GM18508 (cell line): Measurements from ENCODE around the gene BBS10.
"Not testable (repeated sequence)": the region's sequence is repeated elsewhere in the genome, so short reads cannot be mapped to it uniquely, and the experiment has no call there.

Experiments used
- ATAC-seq: cut with Tn5 transposase; IDR thresholded peaks from one replicate; pipeline ENCODE4 v1.9.1; 2021; ENCODE audit warnings: moderate number of reproducible peaks; ENCODE audit not compliant: insufficient read depth, unreplicated experiment

The BBS10 gene

DNA sequence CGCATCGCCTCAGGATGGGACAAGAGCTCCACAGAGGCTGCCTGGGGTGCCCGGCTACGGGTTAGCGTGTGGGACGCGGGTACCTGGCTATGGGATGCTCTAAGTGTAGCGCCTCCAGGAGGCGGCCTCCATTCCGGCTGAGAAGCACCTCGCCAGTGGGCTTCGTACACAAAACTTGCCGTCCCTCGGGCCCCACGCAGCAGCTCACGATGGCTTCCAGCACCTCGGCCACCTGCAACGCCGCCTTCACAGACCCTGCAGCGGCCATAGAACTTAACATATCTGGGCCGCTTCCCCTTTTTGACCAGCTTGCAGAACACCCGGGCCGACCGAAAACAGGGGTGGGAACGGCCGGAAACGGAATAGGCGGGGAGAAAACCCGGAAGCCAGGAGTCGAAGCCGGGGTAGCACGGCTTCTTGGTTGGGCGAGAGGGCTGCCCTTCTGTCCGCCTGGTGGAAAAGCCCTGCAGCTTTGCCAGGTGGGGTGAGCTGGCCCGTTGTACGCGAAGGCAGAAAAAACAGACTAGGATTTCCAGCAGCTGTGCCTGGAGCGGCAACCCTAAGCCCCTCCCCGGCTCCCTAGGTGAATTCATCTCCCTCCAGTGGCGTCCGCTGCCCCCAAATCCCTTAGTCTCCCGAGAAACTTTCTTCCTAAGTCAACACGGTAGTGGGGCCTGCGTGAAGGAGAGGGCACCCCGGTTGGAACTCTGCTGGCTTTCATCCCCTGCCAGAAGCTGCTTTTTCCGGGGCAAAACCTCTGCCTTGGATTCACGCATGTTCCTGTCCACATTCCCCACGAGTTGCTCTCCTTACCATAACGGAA, at the start of gene BBS10:
BBS10 (minus strand) TSS at position 337 of the 823 bp plus-strand sequence; CDS start at position 280, 57 bp downstream.
- ATAC-seq = peak; percentile 90

DNA sequence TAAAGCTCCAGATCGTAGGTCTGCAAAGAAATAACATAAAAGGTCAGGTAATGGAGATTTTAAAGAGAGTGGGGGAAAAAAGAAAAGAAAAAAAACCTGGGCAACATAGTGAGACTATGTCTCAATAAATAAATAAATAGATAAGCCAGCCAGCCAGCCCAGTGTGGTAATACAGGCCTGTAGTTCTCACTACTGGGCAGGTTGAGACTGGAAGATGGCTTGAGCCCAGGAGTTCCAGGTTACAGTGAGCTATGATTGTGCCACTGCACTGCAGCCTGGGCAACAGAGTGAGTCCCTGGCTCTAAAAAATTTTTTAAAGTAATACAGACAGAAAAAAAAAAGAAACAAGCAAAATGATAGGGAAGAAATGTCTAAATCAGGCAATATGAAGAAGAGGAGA, 43.2 kb upstream of the BBS10 start:
- ATAC-seq = no peak

DNA sequence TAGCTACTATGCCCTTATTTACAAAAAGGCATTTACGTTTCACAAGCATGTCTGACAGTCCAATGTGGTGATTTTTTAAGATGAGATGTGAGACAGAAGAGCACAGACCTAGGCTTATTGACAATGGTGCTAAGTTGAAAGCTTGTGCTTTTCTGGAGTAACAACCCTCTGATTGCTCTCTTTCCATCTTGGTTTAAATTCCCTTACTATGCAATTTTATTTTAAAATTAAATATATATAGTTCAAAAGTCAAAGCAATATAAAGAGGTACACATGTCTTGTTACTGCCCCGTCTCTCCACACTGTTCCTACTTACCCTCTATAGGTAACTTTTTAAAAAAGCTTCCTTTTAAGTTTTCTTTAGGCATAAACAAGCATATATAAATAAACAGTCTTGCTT, 39.4 kb upstream of the BBS10 start:
- ATAC-seq = no peak

DNA sequence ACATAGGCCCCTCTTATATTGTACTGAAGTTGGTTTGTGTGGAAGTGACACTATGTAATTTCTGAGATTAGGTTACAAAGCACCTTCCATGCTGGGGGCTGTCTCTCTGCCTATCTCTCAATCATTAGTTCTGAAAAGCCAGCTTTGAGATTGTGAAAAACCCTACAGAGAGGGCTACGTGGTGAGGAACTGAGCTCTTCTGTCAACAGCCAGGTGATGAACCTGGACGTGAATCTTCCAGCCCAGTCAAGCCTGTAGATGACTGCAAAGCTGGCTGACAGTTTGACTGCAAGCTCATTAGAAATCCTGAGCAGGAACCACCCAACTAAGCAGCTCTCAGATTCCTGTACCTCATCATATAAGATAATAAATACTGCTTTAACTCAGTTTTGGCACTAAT, 36.3 kb upstream of the BBS10 start:
- no peak for ATAC-seq

DNA sequence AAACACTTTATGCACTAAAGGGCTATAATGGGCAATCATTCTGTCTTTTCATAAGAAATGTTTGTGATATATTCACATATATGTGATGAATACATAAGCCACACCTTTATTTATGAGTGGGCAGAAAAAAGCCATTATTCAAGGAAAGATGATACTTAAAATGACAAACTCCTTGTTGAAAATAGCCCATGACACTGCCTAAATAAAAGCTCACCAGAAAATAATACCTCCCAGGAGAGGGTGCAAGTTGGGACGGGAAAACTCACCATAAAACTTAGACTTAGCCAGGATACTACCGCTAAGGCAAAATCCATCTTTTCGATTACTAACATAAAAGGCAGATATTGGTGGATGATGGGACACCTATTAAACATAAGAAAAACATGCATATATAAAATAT, 35.8 kb upstream of the BBS10 start:
- no peak for ATAC-seq

DNA sequence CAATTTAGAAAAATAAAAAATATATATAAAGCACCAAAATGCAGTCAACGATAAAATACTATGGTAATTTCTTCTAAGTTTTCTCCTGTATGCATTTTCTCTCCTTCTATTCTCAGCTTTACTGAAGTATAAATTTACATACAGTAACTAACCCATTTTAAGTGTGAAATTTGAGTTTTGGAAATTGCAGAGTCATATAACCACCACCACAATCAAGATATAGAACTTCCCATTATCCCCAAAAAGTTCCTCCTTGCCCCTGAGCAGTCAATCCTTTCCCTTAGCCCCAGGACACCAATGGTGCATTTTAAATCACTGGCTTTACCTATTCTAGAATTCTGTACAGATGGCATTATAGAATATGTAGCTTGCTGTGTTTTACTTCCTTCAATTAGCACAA, 31.0 kb upstream of the BBS10 start:
- no peak for ATAC-seq

DNA sequence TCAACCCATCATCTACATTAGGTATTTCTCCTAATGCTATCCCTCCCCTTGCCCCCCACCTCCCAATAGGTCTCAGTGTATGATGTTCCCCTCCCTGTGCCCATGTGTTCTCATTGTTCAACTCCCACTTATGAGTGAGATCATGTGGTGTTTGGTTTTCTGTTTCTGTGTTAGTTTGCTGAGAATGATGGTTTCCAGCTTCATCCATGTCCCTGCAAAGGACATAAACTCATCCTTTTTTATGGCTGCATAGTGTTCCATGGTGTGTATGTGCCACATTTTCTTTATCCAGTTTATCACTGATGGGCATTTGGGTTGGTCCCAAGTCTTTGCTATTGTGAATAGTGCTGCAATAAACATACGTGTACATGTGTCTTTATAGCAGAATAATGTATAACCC, 28.7 kb upstream of the BBS10 start:
- ATAC-seq = not testable (repeated sequence)

DNA sequence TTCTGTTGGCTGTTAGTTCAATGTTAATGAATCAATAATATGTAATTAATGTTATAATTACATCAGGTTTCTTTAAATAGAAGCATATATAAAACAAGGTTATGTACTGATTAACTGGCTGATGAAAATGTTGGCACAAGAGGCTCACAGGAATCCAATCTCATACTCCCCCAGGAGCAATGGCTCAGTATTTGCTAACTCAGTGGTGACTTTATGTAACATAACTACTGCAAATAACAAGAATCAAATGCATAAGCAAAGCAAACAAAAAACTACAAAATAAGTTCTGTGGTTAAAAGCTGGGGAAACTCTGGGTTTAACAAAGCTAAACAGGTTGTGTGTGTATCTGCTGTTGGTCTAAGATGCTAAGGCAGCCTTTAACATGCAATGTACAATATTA, 27.7 kb upstream of the BBS10 start:
- ATAC-seq = no peak

DNA sequence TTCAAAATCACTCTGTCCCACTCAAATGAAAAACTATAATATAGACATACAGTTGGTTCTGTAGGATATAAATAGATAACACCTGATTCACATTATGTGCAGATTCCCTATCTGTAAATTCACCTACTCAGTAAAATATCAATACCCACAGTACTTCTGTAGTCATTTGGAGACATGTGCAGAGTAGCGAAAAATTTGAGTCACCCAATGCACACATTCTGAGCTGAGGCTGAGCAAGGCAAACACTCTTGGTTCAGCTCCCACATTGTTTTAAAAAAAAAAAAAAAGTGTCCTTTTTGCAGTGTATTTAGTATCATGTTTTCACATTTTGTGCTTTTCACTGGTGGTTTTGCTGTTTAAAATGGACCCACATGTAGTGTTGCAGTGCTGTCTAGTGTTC, 27.3 kb upstream of the BBS10 start:
- no peak for ATAC-seq

DNA sequence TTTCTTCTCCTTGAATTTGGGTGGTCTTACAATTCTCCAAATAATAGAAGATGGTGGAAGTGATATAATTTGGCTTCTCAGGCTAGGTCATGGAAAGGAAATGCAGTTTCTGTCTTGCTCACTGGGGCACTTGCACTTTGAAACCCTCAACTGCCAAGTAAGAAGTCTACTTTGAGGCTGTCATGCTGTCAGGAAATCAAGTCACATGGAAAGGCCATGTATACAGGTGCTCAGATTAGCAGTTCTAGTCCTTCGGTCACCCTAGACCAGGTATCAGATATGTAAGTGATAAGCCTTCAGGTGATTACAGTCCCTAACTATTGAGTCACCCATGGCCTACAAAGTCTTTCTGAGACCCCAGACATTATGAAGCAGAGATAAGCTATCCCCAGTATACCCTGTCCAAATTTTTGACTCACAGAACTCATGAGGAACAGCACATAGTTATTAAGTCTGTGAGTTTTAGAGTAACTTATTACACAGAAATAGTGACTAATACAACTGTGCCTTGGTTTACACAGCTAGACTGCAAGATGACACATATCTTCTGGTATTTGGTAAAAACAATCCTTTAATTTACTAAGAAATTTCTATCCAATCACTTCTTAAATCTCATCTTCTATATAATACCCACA, 26.3 kb upstream of the BBS10 start:
- no peak for ATAC-seq

DNA sequence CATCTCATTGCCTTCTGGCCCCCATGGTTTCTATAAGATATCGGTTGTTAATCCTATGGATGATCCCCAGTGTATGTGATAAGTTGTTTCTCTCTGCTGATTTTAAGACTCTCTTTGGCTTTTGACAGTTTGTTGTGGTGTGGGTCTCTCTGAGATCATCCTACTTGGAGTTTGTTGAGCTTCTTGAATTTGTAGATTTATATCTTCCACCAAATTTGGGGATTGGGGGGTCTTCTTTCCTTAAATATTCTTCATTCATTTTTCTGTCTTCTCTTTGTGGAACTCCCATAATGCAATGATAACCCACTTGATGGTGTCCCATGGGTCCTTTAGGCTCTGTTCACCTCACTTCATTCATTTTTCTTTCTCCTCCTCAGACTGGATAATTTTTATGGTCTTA, 20.0 kb upstream of the BBS10 start:
- ATAC-seq = no peak

DNA sequence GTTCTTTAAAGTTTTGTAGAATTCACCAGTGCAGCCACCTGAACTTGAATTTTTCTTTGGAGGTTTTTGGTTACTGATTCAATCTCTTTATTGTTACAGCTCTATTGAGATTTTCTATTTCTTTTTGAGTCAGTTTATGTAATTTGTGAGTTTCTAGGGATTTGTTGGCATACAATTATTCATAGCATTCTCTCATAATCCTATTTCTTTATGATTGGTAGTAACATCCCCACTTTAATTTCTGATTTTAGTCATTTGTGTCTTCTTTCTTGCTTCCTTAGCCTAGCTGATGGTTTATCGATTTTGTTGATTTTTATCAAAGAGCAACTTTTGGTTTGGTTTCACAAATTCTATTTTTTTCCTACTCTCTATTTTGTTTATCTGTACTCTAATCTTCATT, 17.9 kb upstream of the BBS10 start:
- no peak for ATAC-seq

DNA sequence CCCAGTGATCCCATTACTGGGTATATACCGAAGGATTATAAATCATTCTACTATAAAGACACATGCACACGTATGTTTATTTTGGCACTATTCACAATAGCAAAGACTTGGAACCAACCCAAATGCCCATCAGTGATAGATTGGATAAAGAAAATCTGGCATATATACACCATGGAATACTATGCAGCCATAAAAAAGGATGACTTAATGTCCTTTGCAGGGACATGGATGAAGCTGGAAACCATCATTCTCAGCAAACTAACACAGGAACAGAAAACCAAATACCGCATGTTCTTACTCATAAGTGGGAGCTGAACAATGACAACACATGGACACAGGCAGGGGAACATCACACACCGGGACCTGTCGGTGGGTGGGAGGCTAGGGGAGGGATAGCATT, 15.9 kb upstream of the BBS10 start:
- ATAC-seq = not testable (repeated sequence)

DNA sequence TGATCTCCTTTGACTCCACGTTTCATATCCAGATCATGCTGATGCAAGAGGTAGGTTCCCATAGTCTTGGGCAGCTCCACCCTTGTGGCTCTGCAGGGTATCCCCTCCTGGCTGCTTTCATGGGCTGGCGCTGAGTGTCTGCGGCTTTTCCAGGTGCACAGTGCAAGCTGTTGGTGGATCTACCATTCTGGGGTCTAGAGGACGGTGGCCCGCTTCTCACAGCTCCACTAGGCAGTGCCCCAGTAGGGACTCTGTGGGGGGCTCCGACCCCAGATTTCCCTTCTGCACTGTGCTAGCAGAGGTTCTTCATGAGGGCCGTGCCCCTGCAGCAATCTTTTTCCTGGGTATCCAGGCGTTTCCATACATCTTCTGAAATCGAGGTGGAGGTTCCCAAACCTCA, 12.1 kb upstream of the BBS10 start:
- ATAC-seq = no peak

DNA sequence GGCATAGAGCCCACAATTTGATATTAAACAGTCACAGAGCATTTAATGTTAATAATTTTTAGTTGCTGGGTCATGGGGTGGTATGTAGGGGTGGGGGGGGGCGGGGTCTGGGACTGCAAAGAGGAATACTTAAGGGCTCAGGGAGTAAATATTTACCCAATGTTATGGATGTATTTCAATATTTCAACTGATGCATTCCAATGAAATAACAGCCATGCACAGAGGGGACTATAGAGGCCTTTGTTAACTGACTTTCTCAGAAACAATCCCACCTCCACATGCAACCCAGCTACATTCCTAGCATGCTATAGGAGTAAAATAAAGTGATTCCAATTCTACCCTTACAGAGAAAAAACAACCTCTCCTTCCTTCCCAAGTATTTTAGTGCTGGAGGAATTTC, 7.9 kb upstream of the BBS10 start:
- no peak for ATAC-seq

DNA sequence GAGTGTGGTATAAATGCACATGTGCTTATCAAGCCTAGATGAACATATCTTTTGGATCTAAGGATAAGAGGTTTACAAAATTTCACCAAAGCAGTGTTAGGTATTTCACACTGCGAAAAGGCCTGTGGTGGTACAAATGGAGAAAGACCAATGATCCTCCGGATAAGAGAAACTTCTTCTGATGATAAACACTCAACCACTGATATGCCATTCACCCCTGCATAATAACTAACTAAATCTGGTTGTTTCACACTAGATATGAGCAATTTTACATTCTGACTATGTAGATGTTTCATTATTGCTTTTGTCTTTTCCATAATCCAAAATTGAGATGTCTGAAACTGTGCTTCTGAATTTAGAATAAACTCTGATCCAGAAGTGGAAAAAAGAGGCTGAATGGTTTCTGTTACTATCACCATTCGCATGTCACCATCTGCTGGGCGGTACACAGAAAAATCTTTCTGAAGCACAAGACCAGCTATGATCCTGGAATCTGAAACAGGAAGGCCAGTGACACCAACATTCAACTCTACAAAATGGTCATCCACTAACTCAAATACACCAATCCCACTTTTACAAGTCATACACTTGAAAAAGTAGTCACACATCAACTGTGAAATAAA, 1.3 kb downstream of the BBS10 start:
- no peak for ATAC-seq

DNA sequence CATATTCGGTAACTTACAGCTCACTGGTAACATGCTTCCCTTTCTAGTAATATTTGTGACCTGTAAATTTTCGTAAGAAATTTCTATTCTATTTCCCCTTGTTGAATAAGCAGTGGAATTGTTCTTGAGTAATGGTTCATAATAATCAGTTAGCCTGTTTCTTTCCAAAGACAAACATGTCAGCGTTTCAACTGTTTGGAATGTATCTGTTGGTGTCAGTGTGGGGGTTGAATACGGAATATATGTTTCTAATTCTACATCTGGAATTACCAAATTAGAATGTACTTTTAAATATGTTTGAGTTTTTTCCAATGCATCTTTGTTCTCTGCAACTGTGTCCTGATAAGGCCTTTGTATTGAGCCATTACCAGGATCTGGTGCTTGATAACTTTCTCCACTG, 2.0 kb downstream of the BBS10 start:
- no peak for ATAC-seq

DNA sequence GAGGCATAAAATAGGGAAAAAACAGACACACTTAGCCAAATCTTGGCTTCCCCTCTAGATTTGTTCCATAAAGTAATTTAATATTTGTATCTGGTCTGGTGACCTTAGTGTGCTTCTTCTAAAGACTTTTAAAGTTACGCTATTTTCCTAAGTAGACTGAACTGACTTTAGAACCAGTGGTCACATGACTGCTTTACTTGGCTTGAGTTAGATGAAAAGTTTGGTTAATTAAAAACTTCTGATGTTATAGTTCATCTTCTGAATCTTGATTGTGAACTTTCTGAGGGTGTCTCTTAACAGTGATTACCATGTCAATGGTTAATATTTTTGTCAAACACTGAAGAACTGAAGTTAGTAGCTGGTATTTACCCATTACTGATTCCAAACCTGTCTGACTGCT, 2.6 kb downstream of the BBS10 start:
- ATAC-seq = no peak

DNA sequence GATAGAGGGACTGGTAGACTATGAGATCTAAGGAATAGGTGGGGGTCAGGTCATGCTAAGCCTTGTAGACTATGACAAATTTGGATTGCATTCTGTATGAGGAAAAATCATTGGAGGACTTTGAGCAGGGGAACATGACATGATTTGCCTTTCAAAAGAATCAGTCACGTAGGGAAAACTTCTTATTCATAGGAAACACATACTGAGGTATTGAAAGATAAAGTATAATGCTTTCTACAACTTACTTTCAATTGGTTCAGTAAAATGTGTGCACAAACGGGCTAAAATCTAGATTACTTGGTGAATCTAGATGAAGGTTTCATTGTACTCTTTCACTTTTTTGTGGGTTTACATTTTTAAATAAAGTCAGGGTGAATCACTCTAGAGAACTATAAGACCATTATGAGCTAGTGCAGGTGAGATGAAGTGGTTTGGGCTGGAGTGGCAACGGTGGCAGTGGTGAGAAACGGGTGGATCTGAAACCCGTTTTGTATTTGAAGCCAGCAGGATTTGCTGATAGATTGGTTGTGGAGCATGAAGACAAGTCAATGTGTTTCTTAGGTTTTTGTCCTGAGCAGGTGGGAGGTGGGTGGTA, 6.7 kb downstream of the BBS10 start:
- no peak for ATAC-seq

DNA sequence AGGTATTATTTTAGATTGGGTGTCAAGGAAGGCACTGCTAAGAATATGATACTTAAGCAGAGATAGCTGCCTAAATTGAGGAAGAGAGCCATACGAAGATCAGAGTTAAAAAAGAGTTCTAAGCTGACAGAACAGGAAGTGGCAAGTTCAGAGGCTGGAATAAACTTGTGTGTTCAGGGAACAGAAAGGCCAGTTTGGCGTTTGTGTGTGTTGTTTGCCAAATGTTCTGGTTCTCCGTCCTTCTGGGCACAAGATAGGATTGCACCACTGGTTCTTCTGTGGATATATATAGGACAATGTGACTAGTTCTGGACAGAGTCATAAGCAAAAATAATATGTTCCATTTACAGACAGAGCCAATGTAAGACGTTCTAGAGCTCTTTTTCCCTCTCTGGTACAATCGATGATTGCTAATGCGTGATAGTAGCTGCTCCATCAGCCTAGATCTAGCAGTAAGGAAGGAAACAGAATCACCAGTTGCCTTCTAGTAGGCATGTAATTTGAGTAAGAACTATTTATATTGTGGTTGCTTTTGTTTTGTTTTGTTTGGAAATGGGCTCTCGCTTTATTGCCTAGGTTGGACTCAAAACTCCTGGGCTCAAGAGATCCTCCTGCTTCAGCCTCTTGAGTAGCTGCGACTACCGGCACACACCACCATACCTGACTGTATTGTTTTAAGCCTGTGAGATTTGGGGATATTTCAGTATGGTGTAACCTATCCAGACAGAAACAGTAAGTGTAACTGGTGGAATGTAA, 7.4 kb downstream of the BBS10 start:
- no peak for ATAC-seq

DNA sequence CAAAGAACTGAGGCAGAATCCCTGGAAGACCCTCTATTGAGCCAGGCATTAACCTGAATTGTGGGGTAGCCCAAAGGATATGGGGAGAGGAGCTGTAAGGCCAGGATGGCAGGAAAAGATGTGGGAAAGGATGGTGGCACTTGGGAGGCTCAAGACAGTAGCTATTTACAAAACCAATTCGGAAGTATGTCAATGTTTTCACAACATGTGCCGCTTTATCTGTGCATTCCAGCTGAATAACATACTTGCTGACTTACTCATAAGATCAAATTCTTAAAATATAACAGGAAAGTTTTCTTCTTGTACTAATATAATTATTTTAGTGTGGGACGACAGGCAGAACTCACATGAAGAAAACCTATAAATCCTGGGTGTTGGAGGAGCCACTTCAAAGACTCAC, 10.6 kb downstream of the BBS10 start:
- no peak for ATAC-seq
